Ovary (tissue), 3 donors: ENCODE results near the gene TMEM156.

Source experiments
- EP300 ChIP-seq: sonication (generic); formaldehyde crosslinking; IDR thresholded peaks from one replicate; pipeline ENCODE4 v1.6.1; 2017; ENCODE audit warnings: antibody characterized with exemption
- POLR2A ChIP-seq: fragments of 450-650 bp; IDR thresholded peaks from one replicate; pipeline ENCODE4 v1.6.1; 2017; ENCODE audit warnings: antibody characterized with exemption, mild to moderate bottlenecking, moderate library complexity
- TF ChIP-seq, protein P1 (sequence below), 3 donors: fragments of 450-650 bp in 2 of 3; fragments of 200-600 bp in 1 of 3; IDR thresholded peaks; one replicate each; pipeline versions ENCODE4 v1.5.1 to v1.8.0; 2016 to 2022; ENCODE audit warnings: antibody characterized with exemption in 3 of 3, mild to moderate bottlenecking in 1 of 3
- donor health status: DM: no; HTN: no; CAD: no.

GRCh38 chr4:38921151-38921550 lies 111.1 kb downstream of the TMEM156 start:
- TF ChIP-seq, protein P1, sequence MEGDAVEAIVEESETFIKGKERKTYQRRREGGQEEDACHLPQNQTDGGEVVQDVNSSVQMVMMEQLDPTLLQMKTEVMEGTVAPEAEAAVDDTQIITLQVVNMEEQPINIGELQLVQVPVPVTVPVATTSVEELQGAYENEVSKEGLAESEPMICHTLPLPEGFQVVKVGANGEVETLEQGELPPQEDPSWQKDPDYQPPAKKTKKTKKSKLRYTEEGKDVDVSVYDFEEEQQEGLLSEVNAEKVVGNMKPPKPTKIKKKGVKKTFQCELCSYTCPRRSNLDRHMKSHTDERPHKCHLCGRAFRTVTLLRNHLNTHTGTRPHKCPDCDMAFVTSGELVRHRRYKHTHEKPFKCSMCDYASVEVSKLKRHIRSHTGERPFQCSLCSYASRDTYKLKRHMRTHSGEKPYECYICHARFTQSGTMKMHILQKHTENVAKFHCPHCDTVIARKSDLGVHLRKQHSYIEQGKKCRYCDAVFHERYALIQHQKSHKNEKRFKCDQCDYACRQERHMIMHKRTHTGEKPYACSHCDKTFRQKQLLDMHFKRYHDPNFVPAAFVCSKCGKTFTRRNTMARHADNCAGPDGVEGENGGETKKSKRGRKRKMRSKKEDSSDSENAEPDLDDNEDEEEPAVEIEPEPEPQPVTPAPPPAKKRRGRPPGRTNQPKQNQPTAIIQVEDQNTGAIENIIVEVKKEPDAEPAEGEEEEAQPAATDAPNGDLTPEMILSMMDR (IDR thresholded peaks at IDR 0.05), result no peak
- TF ChIP-seq POLR2A (no peak), EP300 (no peak)
